ES-I3 (cell line): Measurements from ENCODE around the gene THSD4.
A peak's percentile ranks its signal among the peaks of the same experiment; 100 is the strongest.

Experiments used
- H3K36me3 ChIP-seq: 2 replicates; pipeline ENCODE4 v1.6.1; 2013; ENCODE audit warnings: mild to moderate bottlenecking, low read length, control low read depth, moderate library complexity; ENCODE audit not compliant: insufficient read depth
- H3K4me1 ChIP-seq: 2 replicates; pipeline ENCODE4 v1.6.1; 2013; ENCODE audit warnings: mild to moderate bottlenecking, control low read depth, low read length; ENCODE audit not compliant: insufficient read depth
- H3K9ac ChIP-seq: 2 replicates; pipeline ENCODE4 v1.6.1; 2013; ENCODE audit warnings: low read depth, mild to moderate bottlenecking, low read length, moderate library complexity
- H3K9me3 ChIP-seq: 2 replicates; pipeline ENCODE4 v1.6.1; 2013; ENCODE audit warnings: mild to moderate bottlenecking, low read length, moderate library complexity; ENCODE audit not compliant: control insufficient read depth, insufficient read depth

The THSD4 gene

GRCh38 chr15:71109130-71109529 lies 6.1 kb upstream of the THSD4 start:
- H3K36me3 ChIP-seq: no peaks in the 10 kb centered on the region
- no peaks in the 10 kb centered on the region for H3K9me3 ChIP-seq
- peaks cover 13% of the 10 kb centered on the region; the same call in 1 of the 2 replicates for H3K4me1 ChIP-seq
- H3K9ac ChIP-seq: no peak overlapping the region

GRCh38 chr15:71109905-71110304 lies 5.4 kb upstream of the THSD4 start:
- Histone ChIP-seq H3K9ac (no peak overlapping the region), H3K9me3 (no peaks in the 10 kb centered on the region), H3K4me1 (peaks cover 13% of the 10 kb centered on the region; the same call in 1 of the 2 replicates), H3K36me3 (no peaks in the 10 kb centered on the region)

GRCh38 chr15:71110405-71111180 lies 4.7 kb upstream of the THSD4 start:
- H3K4me1 ChIP-seq: peaks cover 13% of the 10 kb centered on the region; the same call in 1 of the 2 replicates
- H3K36me3 ChIP-seq: no peaks in the 10 kb centered on the region
- no peaks in the 10 kb centered on the region for H3K9me3 ChIP-seq
- H3K9ac ChIP-seq: no peak overlapping the region

GRCh38 chr15:71111181-71111565 lies 4.1 kb upstream of the THSD4 start:
- Histone ChIP-seq H3K36me3 (no peaks in the 10 kb centered on the region), H3K4me1 (peaks cover 13% of the 10 kb centered on the region; the same call in 1 of the 2 replicates), H3K9me3 (no peaks in the 10 kb centered on the region), H3K9ac (no peak overlapping the region)

GRCh38 chr15:71111950-71112349 lies 3.3 kb upstream of the THSD4 start:
- Histone ChIP-seq H3K4me1 (peaks cover 13% of the 10 kb centered on the region; the same call in 1 of the 2 replicates), H3K9ac (no peak overlapping the region), H3K9me3 (no peaks in the 10 kb centered on the region), H3K36me3 (no peaks in the 10 kb centered on the region)

GRCh38 chr15:71112429-71112828 lies 2.8 kb upstream of the THSD4 start:
- Histone ChIP-seq H3K4me1 (peaks cover 13% of the 10 kb centered on the region; the same call in 1 of the 2 replicates), H3K36me3 (no peaks in the 10 kb centered on the region), H3K9ac (no peak overlapping the region), H3K9me3 (no peaks in the 10 kb centered on the region)

GRCh38 chr15:71114066-71114680 lies 1.1 kb upstream of the THSD4 start:
- no peaks in the 10 kb centered on the region for H3K9me3 ChIP-seq
- H3K9ac ChIP-seq: peak overlapping the region; percentile 73; the same call in 1 of the 2 replicates
- no peaks in the 10 kb centered on the region for H3K36me3 ChIP-seq
- H3K4me1 ChIP-seq: peaks cover 13% of the 10 kb centered on the region

- peaks cover 18% of the 10 kb centered on the region for H3K4me1 ChIP-seq
Measured at GRCh38 chr15:71115567-71116351, 488 bp downstream of the THSD4 start.

GRCh38 chr15:71116366-71116765 lies 1.1 kb downstream of the THSD4 start:
- no peaks in the 10 kb centered on the region for H3K9me3 ChIP-seq
- no peaks in the 10 kb centered on the region for H3K36me3 ChIP-seq
- H3K9ac ChIP-seq: peak overlapping the region; percentile 73
- peaks cover 12% of the 10 kb centered on the region; the same call in 1 of the 2 replicates for H3K4me1 ChIP-seq

More at GRCh38 chr15:71115567-71116351, 488 bp downstream of the THSD4 start:
- Histone ChIP-seq H3K9me3 (no peaks in the 10 kb centered on the region), H3K36me3 (no peaks in the 10 kb centered on the region), H3K9ac (peak overlapping the region; percentile 73)

GRCh38 chr15:71116942-71117341 lies 1.7 kb downstream of the THSD4 start:
- no peak overlapping the region for H3K9ac ChIP-seq
- peaks cover 8% of the 10 kb centered on the region; the same call in 1 of the 2 replicates for H3K4me1 ChIP-seq
- no peaks in the 10 kb centered on the region for H3K36me3 ChIP-seq
- no peaks in the 10 kb centered on the region for H3K9me3 ChIP-seq

GRCh38 chr15:71117714-71118305 lies 2.5 kb downstream of the THSD4 start:
- Histone ChIP-seq H3K36me3 (no peaks in the 10 kb centered on the region), H3K9ac (no peak overlapping the region), H3K9me3 (no peaks in the 10 kb centered on the region), H3K4me1 (peaks cover 8% of the 10 kb centered on the region; the same call in 1 of the 2 replicates)

- Histone ChIP-seq H3K4me1 (peaks cover 8% of the 10 kb centered on the region; the same call in 1 of the 2 replicates), H3K36me3 (no peaks in the 10 kb centered on the region), H3K9ac (no peak overlapping the region), H3K9me3 (no peaks in the 10 kb centered on the region)
Measured at GRCh38 chr15:71118345-71118744, 3.1 kb downstream of the THSD4 start.

- no peak overlapping the region for H3K9ac ChIP-seq
- no peaks in the 10 kb centered on the region for H3K36me3 ChIP-seq
- peaks cover 8% of the 10 kb centered on the region; the same call in 1 of the 2 replicates for H3K4me1 ChIP-seq
- H3K9me3 ChIP-seq: no peaks in the 10 kb centered on the region
Measured at GRCh38 chr15:71118881-71119632, 3.8 kb downstream of the THSD4 start.
